ENCODE results near the gene NHLRC4. TPM values are rescaled to one million over a fixed set of nuclear protein-coding genes. Genes with fewer than 3 reads are reported as not detected.

Gene NHLRC4
- total and polyA plus RNA-seq, 9 of the 15 experiments (the other 6 are each of a cell fraction or from before 2014, with no cell fraction given): 0.24 to 3.7 (median 1.3) TPM; not detected in 2

GRCh38 chr16:530111-530817, 36.5 kb upstream of the NHLRC4 start:
- peak overlapping the region; percentile 41; the same call in 2 of the 3 replicates for H3K27ac ChIP-seq (ENCODE audit: extremely low read depth, low read depth, low read length)
- no TSS peak for BruUV-seq (replicated peaks)
- 87% methylated on average over 21 of the region's 23 CpGs for WGBS (ENCODE audit: insufficient coverage, low coverage, missing lambda C conversion rate)
- H3K27me3 ChIP-seq (ENCODE audit: control insufficient read depth in 2 of 2, insufficient read depth in 2 of 2, low read length in 2 of 2): no peaks in the 10 kb centered on the region
- no peak overlapping the region for H3K4me2 ChIP-seq (ENCODE audit: insufficient read depth, low read length)
- no peak for DNase-seq (ENCODE audit: extremely low read depth in 1 of 4, low spot score in 3 of 4)
- CTCF ChIA-PET (ENCODE audit: low intra/inter-chr PET ratio): no interaction called here
- H4K20me1 ChIP-seq (replicated peaks; ENCODE audit: control insufficient read depth, insufficient read depth, low read length): peaks cover 19% of the 10 kb centered on the region
- in situ Hi-C loops (cut with MboI) (no loop called here), intact Hi-C loops (cut with micrococcal nuclease) (no loop called here)
- peaks cover 15% of the 10 kb centered on the region for H3K9me1 ChIP-seq (ENCODE audit: control insufficient read depth, insufficient read depth, low read length)
- H2AFZ ChIP-seq (ENCODE audit: low read depth, low read length): no peak overlapping the region
- H3K9me3 ChIP-seq (replicated peaks; ENCODE audit: control insufficient read depth, insufficient read depth, low read depth, low read length): no peaks in the 10 kb centered on the region
- H3K4me3 ChIP-seq: no peak overlapping the region
- peaks cover 27 to 77% of the 10 kb centered on the region in 2 experiments for H3K4me1 ChIP-seq (replicated peaks in 1 of 2; ENCODE audit: control insufficient read depth in 2 of 2, insufficient read depth in 2 of 2, low read length in 2 of 2)
- no peak for FAIRE-seq
- peak; percentile 74 for TF ChIP-seq RBM22 (IDR thresholded peaks at IDR 0.05; ENCODE audit: low read depth, low read length, poor library complexity, severe bottlenecking)
- no peak for TF ChIP-seq JUN (IDR thresholded peaks at IDR 0.05; ENCODE audit: borderline replicate concordance, low read depth, low read length)
- no peak for TF ChIP-seq JUN (CRISPR knock-in tag; IDR thresholded peaks at IDR 0.05; ENCODE audit: borderline replicate concordance)
- peak; percentile 25; the same call in 1 of the 2 replicates for TF ChIP-seq TFAP4 (CRISPR knock-in tag; IDR thresholded peaks at IDR 0.05; ENCODE audit: borderline replicate concordance)
- no peak for TF ChIP-seq ZSCAN32 (CRISPR knock-in tag; IDR thresholded peaks at IDR 0.05)
- TF ChIP-seq, protein P1, sequence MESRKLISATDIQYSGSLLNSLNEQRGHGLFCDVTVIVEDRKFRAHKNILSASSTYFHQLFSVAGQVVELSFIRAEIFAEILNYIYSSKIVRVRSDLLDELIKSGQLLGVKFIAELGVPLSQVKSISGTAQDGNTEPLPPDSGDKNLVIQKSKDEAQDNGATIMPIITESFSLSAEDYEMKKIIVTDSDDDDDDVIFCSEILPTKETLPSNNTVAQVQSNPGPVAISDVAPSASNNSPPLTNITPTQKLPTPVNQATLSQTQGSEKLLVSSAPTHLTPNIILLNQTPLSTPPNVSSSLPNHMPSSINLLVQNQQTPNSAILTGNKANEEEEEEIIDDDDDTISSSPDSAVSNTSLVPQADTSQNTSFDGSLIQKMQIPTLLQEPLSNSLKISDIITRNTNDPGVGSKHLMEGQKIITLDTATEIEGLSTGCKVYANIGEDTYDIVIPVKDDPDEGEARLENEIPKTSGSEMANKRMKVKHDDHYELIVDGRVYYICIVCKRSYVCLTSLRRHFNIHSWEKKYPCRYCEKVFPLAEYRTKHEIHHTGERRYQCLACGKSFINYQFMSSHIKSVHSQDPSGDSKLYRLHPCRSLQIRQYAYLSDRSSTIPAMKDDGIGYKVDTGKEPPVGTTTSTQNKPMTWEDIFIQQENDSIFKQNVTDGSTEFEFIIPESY (CRISPR knock-in tag; IDR thresholded peaks at IDR 0.05): peak; percentile 52
- TF ChIP-seq RBFOX2 (IDR thresholded peaks at IDR 0.05; ENCODE audit: low read depth, low read length): peak; percentile 54
- TF ChIP-seq POLR2G (IDR thresholded peaks at IDR 0.05; ENCODE audit: low read depth, low read length): peak; percentile 62
- H3K79me2 ChIP-seq (ENCODE audit: control insufficient read depth, insufficient read depth, low read length): peaks cover 97% of the 10 kb centered on the region
- POLR2A ChIA-PET: interaction anchor here (0.6 to 1.0 kb wide), 4 partner anchors 45 to 1757 kb away, joined by 3 read pairs; no protein-coding TSS in a partner anchor
- H3K36me3 ChIP-seq (ENCODE audit: control insufficient read depth, insufficient read depth, low read length): peaks cover 36% of the 10 kb centered on the region; the same call in 1 of the 3 replicates
- peak overlapping the region in 1 of 2 experiments; percentile 95; a peak in 2 of 4 replicates for H3K9ac ChIP-seq (ENCODE audit: insufficient read depth in 1 of 2, low read depth in 2 of 2, low read length in 2 of 2)
- no peak for ATAC-seq
